Stimulated activated CD8-positive, alpha-beta memory T cell treated with anti-CD3 and anti-CD28 coated beads, Interleukin-12 subunit alpha, Interleukin-12 subunit beta, amount 100 ng/mL, for 24 hours (primary cell): ENCODE results near the gene PRR3.

ENCODE experiments used
- DNase-seq: peaks from one replicate; pipeline ENCODE4 v3.0.0-alpha.2; 2020; ENCODE audit errors: extremely low read depth

PRR3 gene

DNA sequence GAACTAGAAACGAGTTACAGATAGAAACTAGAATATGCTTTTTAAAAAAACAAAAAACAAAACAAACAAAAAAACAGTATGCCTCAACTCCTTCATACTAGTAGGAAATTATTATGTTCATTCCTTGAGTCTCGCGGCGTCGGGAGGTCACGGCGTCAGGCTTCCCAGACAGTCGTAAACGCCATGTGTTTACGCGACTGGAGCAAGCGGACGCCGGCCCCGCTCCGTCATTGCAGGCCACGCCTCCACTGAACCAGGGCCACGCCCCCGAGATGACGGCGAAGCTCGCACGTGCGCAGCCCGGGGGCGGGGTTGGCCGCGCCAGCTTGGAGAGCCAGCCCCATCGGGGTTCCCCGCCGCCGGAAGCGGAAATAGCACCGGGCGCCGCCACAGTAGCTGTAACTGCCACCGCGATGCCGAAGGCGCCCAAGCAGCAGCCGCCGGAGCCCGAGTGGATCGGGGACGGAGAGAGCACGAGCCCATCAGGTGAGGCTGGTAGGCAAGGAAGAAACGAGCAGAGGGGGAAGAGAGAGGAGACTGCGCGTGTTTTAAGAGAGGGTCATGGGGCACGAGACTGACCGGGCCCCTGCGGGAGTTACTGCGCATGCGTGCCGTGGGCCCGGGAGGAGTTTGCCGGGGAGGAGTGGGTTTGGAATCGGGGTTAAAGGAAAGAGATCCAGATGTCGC, 14.1 kb downstream of the PRR3 start, which contains the start of gene ABCF1:
ABCF1 (plus strand) TSS at position 368 of the 687 bp plus-strand sequence; CDS start at position 414, 46 bp downstream.
- peak; percentile 99 for DNase-seq

DNA sequence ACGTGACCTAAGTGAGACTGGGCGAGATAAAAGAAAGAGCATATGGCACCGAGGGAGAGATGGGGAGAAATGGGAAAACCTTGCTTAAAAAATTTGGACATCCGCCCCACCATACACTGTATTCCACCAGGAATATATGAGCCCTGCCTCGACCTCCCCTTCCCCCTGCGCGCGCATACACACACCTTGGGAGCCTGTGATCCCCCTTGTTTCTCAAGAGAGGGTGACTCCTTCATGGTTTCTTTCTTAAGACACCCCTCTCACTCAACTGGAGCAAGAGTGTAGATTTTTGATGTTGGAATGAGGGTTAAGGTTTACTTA, 14.6 kb downstream of the PRR3 start:
- no peak for DNase-seq

DNA sequence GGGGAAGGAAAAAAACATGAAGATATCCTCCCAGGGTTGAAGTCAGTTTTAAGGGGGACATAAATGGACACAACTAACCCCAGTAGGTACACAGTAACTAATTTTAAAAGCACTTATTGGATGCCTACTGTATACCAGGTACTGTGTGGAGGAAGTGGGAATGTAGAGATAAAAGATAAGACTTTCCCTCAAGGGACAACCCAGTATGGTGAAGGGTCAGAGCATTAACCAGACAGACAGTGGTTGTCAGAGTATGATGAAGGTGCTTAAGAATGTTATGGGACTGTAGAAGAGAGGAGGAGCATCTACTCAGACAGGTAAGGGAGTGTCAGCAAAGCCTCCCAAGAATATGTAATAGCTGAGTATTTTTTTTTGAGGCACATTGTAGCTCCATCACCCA, 15.1 kb downstream of the PRR3 start:
- DNase-seq = no peak

DNA sequence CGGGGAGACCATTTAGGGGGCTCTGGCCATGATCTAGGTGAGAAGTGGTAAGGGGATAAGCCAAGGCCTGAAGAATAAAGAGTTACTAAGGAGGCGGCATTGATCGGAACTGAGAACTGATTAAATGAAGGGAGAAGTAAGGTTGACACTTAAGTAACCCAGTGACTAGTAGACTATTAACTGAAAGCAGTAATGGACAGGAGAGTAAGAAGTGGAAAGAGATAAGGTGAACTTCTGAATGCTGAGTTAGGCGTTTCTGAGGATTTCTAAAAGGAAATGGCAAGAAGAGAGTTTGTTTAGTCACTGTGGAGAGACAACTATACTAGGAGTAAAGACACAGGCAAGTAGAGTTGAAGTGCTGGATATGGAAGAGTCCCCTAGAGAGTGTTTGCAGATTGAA, 16.0 kb downstream of the PRR3 start:
- no peak for DNase-seq

DNA sequence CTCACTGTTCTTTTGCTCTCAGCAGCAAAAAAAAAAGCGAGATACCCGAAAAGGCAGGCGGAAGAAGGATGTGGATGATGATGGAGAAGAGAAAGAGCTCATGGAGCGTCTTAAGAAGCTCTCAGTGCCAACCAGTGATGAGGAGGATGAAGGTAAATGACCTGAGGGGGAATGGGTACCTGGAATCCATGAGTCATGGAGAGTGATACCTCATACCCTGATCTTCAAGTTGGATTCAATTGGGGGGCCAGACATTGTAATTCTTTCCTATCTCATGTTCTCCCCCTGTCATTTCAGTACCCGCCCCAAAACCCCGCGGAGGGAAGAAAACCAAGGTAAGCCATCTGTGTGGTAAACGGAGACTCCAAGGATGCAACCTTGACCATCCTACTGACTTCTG, 21.0 kb downstream of the PRR3 start:
- no peak for DNase-seq

DNA sequence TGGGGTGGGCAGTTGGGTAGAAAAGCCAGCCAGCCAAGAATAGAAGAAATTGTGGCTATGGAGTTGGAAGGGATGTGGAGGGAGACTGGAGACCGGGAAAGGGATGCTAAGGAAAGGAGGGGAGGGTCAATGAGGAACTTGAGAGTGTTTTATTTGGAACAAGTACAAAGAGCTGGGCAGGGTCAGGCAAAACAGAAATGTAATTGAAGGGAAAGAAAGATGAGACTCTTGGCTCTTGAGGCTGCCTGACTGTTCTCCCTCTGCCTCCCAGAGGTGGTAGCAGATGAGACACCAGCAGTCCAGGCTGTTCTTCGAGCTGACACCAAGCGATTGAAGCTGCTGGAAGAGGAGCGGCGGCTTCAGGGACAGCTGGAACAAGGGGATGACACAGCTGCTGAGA, 26.8 kb downstream of the PRR3 start:
- DNase-seq = no peak

DNA sequence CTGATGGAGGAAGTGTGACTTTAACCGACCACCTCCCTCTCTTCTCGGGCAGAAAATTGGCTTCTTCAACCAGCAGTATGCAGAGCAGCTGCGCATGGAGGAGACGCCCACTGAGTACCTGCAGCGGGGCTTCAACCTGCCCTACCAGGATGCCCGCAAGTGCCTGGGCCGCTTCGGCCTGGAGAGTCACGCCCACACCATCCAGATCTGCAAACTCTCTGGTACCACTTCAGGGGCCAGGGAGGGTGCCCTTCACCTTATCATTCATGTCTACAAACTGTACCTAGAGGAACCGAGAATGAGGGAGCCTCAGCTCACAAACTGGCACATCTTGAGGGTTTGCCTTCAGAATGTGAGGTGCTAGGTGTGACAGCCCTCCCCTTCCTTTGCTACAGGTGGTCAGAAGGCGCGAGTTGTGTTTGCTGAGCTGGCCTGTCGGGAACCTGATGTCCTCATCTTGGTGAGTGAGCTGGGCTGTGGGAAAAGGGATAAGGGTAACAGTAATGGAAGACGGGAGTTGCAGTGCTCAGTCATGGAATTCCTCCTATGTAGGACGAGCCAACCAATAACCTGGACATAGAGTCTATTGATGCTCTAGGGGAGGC, 32.8 kb downstream of the PRR3 start:
- DNase-seq = no peak

DNA sequence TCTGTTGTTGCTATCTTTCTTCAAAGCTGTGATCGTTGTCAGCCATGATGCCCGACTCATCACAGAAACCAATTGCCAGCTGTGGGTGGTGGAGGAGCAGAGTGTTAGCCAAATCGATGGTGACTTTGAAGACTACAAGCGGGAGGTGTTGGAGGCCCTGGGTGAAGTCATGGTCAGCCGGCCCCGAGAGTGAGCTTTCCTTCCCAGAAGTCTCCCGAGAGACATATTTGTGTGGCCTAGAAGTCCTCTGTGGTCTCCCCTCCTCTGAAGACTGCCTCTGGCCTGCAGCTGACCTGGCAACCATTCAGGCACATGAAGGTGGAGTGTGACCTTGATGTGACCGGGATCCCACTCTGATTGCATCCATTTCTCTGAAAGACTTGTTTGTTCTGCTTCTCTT, 33.4 kb downstream of the PRR3 start:
- no peak for DNase-seq

DNA sequence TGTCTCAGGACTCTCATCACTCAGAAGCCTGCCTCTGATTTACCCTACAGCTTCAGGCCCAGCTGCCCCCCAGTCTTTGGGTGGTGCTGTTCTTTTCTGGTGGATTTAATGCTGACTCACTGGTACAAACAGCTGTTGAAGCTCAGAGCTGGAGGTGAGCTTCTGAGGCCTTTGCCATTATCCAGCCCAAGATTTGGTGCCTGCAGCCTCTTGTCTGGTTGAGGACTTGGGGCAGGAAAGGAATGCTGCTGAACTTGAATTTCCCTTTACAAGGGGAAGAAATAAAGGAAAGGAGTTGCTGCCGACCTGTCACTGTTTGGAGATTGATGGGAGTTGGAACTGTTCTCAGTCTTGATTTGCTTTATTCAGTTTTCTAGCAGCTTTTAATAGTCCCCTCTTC, 33.9 kb downstream of the PRR3 start:
- no peak for DNase-seq

DNA sequence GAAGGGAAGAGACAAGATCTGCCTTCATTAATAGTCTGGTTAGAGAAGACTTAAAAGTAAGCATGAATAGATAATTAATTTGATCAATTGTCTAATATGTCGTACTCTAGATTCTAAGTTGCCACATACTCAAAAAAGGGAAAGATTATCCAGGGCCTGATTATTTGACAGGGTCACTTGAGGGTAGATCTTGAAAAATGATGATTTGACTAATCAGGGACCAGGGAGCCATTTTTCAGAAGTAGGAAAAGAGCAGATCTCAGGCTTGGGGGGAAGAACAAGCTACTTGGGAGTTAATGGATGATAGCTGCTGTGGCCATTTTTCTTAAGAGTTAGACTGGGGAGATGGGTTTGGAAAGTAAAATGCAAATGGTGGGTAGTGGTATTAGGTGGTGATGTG, 35.2 kb downstream of the PRR3 start:
- DNase-seq = no peak

DNA sequence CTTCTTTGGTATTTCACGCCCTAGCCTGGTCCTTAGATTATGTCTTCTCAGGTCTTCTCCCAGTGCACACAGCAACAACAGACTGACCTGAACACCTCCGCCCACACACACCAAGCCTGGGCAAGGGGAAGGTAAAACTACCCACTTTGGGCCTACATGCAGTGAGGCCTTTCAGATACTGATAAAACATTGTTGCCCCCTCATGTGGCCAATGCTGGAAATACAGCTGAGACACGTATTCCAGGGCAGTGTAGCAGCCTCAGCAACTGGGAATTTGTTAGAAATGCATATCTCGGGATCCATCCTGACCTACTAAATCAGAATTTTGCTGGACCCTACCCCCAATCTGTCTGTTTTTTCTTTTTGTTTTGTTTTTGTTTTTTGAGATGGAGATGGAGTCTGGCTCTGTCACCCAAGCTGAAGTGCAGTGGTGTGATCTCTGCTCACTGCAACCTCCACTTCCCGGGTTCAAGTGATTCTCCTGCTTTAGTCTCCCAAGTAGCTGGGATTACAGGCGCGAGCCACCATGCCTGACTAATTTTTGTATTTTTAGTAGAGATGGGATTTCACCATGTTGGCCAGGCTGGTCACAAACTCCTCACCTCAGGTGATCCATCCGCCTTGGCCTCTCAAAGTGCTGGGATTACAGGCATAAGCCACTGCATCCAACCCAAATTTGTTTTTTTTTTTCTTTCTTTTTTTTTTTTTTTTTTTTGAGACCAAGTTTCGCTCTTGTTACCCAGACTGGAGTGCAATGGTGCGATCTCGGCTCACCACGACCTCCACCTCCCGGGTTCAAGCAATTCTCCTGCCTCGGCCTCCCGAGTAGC, 40.4 kb downstream of the PRR3 start:
- DNase-seq = peak; percentile 23

DNA sequence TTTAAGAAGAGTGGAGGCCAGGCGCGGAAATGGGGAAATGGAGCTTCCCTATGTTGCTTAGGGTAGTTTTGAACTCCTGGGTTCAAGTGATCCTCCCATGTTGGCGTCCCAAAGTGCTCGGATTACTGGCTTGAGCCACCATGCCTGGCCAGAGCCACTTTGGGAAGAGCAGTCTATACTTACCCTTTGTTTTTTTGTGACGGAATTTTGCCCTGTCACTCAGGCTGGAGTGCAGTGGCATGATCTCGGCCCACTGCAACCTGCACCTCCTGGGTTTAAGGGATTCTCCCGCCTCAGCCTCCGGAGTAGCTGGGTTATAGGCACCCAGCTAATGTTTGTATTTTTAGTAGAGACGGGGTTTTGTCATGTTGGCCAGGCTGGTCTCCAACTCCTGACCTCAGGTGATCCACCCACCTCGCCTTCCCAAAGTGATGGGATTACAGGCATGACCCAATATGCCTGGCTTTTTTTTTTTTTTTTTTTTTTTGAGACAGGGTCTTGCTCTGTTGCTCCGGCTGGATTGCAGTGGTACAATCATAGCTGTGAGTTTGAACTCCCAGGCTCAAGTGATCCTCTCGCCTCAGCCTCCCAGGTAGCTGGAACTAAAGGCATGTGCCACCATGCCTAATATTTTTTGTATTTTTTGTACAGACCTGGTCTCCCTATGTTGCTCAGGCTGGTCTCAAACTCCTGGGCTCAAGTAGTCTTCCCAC, 42.0 kb downstream of the PRR3 start:
- DNase-seq = no peak

DNA sequence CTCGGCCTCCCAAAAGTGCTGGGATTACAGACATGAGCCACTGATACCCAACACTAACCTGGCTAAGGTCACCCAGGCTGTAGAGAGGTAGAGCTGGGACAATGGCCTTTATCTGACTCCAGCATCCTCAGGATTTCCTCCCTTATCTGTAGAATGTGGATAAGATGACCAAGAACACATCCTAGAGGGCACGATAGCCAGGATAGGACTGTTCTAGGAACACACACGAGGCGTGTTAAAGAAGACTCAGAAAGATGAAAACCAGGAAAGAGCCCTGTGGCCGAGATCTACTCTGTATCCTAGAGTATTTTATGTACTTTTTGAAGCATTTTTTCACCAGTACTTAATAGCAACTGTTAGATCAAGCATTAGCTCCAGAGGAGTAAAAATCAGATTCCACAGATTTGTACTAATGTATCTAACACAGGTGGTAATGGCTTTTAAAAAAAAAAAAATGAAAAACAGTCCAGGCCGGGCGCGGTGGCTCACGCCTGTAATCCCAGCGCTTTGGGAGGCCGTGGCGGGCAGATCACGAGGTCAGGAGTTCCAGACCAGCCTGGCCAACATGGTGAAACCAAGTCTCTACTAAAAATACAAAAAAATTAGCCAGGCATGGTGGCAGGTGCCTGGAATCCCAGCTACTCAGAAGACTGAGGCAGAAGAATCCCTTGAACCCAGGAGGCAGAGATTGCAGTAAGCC, 42.7 kb downstream of the PRR3 start:
- no peak for DNase-seq

DNA sequence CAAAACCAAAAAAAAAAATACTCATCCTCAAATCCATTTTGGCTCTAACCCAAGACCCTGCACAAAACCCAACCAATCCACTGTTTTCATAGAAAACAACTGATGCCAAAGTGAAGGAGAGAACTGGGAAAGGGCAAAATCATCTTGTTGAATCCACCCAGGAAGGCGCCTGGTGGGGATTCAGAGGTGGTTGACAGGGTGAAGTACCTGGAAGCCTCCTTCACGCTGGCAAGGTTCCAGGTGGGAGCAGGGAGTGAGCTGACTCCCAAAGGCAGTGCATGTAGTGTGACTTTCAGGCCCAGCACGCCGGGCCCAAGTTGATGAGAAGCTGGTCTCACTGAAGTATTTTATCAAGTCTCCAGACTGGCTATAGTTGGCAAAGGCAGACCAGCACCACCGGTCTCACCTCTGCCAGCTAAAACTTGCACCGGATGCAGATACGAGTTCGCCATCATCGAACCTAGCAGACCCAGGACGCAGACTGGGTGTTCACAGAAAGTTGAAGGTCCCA, 43.4 kb downstream of the PRR3 start:
- no peak for DNase-seq

DNA sequence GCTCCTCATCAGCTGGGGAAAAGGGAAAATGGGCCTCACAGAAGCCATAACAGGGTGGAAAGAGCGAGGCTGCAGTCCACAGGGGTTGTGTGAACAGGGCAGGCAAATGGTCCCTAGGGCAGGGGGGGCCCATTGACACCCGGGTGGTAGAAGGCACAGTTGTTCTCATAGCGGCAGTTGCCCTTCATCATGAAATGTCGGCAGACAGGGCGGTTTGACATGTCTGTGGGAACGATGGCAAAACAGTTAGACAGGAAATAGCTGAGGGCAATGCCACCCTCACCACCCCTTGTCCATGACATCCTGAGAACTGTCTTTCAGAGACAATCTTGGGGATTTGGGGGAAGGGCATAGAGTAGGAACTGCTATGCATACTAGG, 44.3 kb downstream of the PRR3 start:
- DNase-seq = no peak

DNA sequence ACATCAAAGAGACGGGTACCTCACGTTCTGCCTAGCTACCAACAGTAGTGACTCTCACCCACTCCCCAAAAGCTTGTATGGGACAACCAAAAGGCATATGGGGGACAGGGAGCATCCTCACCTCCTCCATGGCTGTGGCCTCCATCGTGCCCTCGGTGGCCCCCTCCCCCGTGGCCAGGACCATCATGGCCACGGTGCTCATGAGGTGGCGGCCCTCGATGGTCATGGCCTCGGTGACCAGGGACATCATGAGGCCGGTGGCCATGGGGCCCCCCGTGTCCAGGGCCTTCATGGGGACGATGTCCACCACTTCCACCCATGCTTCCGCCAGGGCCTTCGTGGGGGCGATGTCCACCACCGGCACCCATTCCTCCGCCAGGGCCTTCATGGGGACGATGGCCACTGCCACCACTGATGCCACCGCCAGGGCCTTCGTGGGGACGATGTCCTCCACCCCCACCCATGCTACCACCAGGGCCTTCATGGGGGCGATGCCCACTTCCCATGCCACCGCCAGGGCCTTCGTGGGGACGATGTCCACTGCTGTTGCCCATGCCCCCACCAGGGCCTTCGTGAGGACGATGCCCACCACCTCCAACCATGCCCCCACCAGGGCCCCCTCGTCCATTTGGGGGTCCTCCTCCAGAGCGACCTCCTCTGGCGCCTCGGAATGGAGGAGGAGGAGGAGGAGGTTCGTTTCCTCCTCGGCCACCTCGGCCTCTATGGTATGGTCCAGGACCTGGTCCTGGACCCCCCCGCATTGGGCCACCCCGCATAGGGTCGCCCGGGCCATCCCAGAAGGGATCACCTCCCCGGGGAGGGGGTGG, 44.9 kb downstream of the PRR3 start:
- no peak for DNase-seq

DNA sequence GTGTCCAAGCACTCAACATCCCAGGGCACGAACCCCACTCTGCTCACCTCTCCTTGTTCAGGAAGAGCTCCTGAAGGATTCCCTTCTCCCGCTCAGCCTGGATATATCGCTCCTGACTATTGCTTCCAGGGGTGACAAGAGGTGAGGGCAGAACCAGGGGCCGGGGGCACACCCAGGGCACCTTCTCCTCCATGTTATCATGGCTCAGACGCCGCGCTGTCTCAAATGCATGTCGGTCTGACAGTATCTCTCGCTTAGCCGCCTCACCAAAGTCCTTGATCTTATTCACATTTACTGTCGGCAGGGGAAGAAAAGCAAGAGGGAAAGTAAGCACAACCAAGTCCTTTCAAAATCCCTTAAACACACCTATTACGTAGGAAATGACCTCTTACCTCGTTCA, 46.9 kb downstream of the PRR3 start:
- DNase-seq = no peak

DNA sequence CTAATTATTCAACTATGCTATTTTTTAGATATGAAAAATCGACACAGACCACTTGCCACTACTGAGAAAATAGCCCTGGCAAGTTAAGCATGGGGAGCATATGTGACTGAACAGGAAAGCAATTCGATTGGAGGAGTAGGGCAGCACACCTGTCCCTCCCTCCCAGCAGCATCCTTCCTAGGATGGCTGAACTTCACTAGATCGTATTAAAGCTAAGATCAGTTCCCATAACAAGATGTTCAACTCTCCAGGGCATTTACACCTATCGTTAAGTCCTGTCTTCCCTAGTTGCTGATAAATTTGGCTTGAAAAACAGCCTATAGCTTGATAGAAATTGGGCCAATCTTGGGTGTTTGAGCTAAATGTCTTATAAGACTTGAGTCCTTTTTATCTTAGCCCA, 53.0 kb downstream of the PRR3 start:
- no peak for DNase-seq

DNA sequence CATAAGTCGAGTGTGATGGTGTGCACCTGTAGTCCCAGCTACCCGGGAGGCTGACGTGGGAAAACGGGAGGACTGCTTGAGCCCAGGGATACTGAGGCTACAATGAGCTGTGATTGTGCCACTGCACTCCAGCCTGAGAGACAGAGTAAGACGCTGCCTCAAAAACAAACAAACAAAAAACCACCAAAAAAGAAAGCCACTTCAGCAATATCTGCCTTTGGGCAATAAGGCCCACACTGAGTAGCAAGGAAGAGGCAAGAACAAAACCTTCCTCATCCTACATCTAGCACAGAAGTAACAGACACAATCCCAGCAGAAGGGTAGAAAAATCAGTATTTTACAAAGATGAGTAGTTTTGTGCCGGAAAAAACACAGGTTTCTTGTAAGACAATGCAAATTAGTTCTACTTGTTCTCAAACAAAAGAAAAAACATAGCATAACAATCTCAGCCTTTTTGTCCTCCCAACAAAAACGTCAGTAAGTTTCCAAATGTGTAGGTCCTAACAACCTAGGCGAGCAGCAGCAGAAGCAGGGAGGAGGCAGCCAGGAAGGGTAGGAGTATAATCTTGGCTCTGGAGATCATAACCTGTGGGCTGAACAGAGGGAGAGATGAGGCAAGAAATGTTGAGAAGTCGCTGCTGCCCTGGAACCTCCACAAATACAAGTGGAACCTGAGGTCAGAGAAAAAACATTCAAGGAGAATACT, 54.2 kb downstream of the PRR3 start:
- no peak for DNase-seq

DNA sequence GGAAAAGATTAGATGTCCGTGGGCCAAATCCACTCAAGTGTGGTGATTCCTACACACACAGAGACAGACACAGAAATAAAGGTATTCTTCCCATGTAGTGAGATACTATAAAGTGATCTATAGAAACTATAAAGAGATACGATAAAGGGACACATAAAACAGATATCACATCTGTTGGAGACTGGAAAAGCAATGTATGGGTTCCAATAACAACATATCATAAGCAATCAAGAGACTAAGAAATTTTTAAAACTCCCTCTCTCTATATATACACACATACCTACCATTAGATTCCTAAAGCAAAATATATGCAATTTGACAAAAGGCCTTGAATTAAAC, 54.7 kb downstream of the PRR3 start:
- no peak for DNase-seq
